IMR-90 (cell line): Measurements from ENCODE around the gene CYYR1. TPM values are rescaled to one million over a fixed set of nuclear protein-coding genes. Genes with fewer than 3 reads are reported as not detected.

Experiments
- ATAC-seq: fragments of 200-7000 bp; cut with Tn5 transposase; 2 replicates; pipeline ENCODE4 v1.9.1; 2020; ENCODE audit warnings: low read depth, mild to moderate bottlenecking, moderate library complexity
- BruUV-seq: library from RNA; stranded (reverse); fragments of 400-500 nt; replicated peaks from 2 replicates; lab custom pipeline; 2021; lab: Mats Ljungman, UMichigan
- CTCF ChIA-PET: fragments of 300-600 bp; formaldehyde crosslinking; extraction: SDS; loops from one replicate; lab custom pipeline; 2021; ENCODE audit warnings: antibody characterized with exemption; lab: Yijun Ruan, JAX
- POLR2A ChIA-PET: fragments of 300-600 bp; sonication (Branson Sonifier 250); formaldehyde crosslinking; loops from one replicate; lab custom pipeline; 2022; ENCODE audit warnings: antibody characterized with exemption; ENCODE audit not compliant: unreplicated experiment; lab: Charles Lee
- DNase-seq: peaks from one replicate; pipeline ENCODE4 v3.0.0; 2013
- H2AFZ ChIP-seq: replicated peaks from 2 replicates; pipeline ENCODE3; 2013; ENCODE audit warnings: low read length, mild to moderate bottlenecking; ENCODE audit not compliant: poor library complexity
- H2AK5ac ChIP-seq: 2 replicates; pipeline ENCODE4 v1.6.1; 2013; ENCODE audit warnings: low read depth, low read length, inconsistent platforms
- H2AK9ac ChIP-seq: replicated peaks from 2 replicates; pipeline ENCODE3; 2013; ENCODE audit warnings: mild to moderate bottlenecking, low read depth, low read length, moderate library complexity; ENCODE audit not compliant: poor library complexity
- H2BK120ac ChIP-seq: 2 replicates; pipeline ENCODE4 v1.6.1; 2013; ENCODE audit warnings: low read depth, low read length, inconsistent platforms
- H2BK15ac ChIP-seq: 3 replicates; pipeline ENCODE4 v1.6.1; 2013; ENCODE audit warnings: low read depth, low read length, inconsistent platforms
- H2BK20ac ChIP-seq: 2 replicates; pipeline ENCODE4 v1.6.1; 2013; ENCODE audit warnings: low read depth, mild to moderate bottlenecking, inconsistent platforms, low read length, moderate library complexity
- H2BK5ac ChIP-seq: 2 replicates; pipeline ENCODE4 v1.6.1; 2013; ENCODE audit warnings: mild to moderate bottlenecking, low read depth, low read length, inconsistent platforms; ENCODE audit not compliant: poor library complexity, severe bottlenecking
- H3K14ac ChIP-seq: replicated peaks from 2 replicates; pipeline ENCODE4 v1.6.1; 2013; ENCODE audit warnings: low read depth, low read length, inconsistent platforms
- H3K18ac ChIP-seq: 2 replicates; pipeline ENCODE4 v1.6.1; 2013; ENCODE audit warnings: low read depth, low read length, control low read depth
- H3K23ac ChIP-seq: 2 replicates; pipeline ENCODE4 v1.6.1; 2013; ENCODE audit warnings: low read depth, low read length, inconsistent platforms
- H3K27ac ChIP-seq: 2 replicates; pipeline ENCODE4 v1.5.1; 2013; ENCODE audit warnings: mild to moderate bottlenecking, control low read depth, low read length; ENCODE audit not compliant: insufficient read depth
- H3K27me3 ChIP-seq: 2 replicates; pipeline ENCODE4 v1.6.1; 2013; ENCODE audit warnings: low read length; ENCODE audit not compliant: control insufficient read depth, insufficient read depth
- H3K36me3 ChIP-seq: 2 replicates; pipeline ENCODE4 v1.6.1; 2013; ENCODE audit warnings: low read length, mixed read lengths; ENCODE audit not compliant: control insufficient read depth, insufficient read depth
- H3K4ac ChIP-seq: 2 replicates; pipeline ENCODE4 v1.6.1; 2013; ENCODE audit warnings: low read depth, low read length, inconsistent platforms
- H3K4me1 ChIP-seq: 2 replicates; pipeline ENCODE4 v1.6.1; 2013; ENCODE audit warnings: low read length, mixed read lengths; ENCODE audit not compliant: control insufficient read depth, insufficient read depth
- H3K4me2 ChIP-seq: 2 replicates; pipeline ENCODE4 v1.6.1; 2013; ENCODE audit warnings: low read depth, mild to moderate bottlenecking, control low read depth, low read length, moderate library complexity
- H3K4me3 ChIP-seq: 2 replicates; pipeline ENCODE4 v1.5.1; 2013; ENCODE audit warnings: low read depth, mild to moderate bottlenecking, control low read depth, low read length, moderate library complexity; ENCODE audit not compliant: insufficient read depth
- H3K56ac ChIP-seq: 2 replicates; pipeline ENCODE4 v1.6.1; 2013; ENCODE audit warnings: low read length, inconsistent platforms; ENCODE audit not compliant: insufficient read depth; ENCODE audit errors: extremely low read depth
- H3K79me1 ChIP-seq, 2 experiments: 2 replicates each; pipeline ENCODE4 v1.6.1; 2013; ENCODE audit warnings: low read length in 2 of 2, inconsistent platforms in 1 of 2, low read depth in 1 of 2
- H3K9ac ChIP-seq: 2 replicates; pipeline ENCODE4 v1.6.1; 2013; ENCODE audit warnings: low read depth, low read length, control low read depth
- H3K9me1 ChIP-seq: 2 replicates; pipeline ENCODE4 v1.6.1; 2013; ENCODE audit warnings: low read length, inconsistent platforms; ENCODE audit not compliant: insufficient read depth
- H3K9me3 ChIP-seq: 2 replicates; pipeline ENCODE4 v1.6.1; 2013; ENCODE audit warnings: low read length; ENCODE audit not compliant: control insufficient read depth, insufficient read depth
- H4K20me1 ChIP-seq: 2 replicates; pipeline ENCODE4 v1.6.1; 2013; ENCODE audit warnings: low read length, inconsistent platforms; ENCODE audit not compliant: insufficient read depth
- H4K5ac ChIP-seq: 2 replicates; pipeline ENCODE4 v1.6.1; 2013; ENCODE audit warnings: mild to moderate bottlenecking, low read depth, low read length, control low read depth
- H4K8ac ChIP-seq, 2 experiments: 2 replicates each; pipeline ENCODE4 v1.6.1; 2013; ENCODE audit warnings: low read depth in 2 of 2, low read length in 2 of 2, control low read depth in 1 of 2, inconsistent platforms in 1 of 2
- H4K91ac ChIP-seq: 2 replicates; pipeline ENCODE4 v1.6.1; 2013; ENCODE audit warnings: low read depth, low read length, inconsistent platforms; ENCODE audit not compliant: insufficient read depth
- BHLHE40 ChIP-seq: fragments of 150-350 bp; IDR thresholded peaks from 2 replicates; pipeline ENCODE4 v1.6.1; 2016; ENCODE audit warnings: mild to moderate bottlenecking, low read depth, low read length
- CEBPB ChIP-seq: IDR thresholded peaks from 2 replicates; pipeline ENCODE4 v1.6.1; 2012; ENCODE audit warnings: low read depth, low read length, improper control_type of control experiment
- CHD1 ChIP-seq: IDR thresholded peaks from 2 replicates; pipeline ENCODE4 v1.6.1; 2012; ENCODE audit warnings: low read depth, low read length, improper control_type of control experiment
- CTCF ChIP-seq: conservative IDR thresholded peaks from 2 replicates; pipeline ENCODE4 v1.5.1; 2012; ENCODE audit warnings: mild to moderate bottlenecking, low read depth, low read length, improper control_type of control experiment
- ELK1 ChIP-seq: fragments of 150-350 bp; IDR thresholded peaks from 2 replicates; pipeline ENCODE4 v1.6.1; 2016; ENCODE audit warnings: low read depth, mild to moderate bottlenecking, low read length, moderate library complexity, borderline replicate concordance
- FOS ChIP-seq: fragments of 150-350 bp; IDR thresholded peaks from 2 replicates; pipeline ENCODE4 v1.6.1; 2016; ENCODE audit warnings: low read depth, low read length
- MAFK ChIP-seq: IDR thresholded peaks from 2 replicates; pipeline ENCODE4 v1.6.1; 2012; ENCODE audit warnings: low read depth, low read length, improper control_type of control experiment
- MAZ ChIP-seq: IDR thresholded peaks from 2 replicates; pipeline ENCODE4 v1.6.1; 2012; ENCODE audit warnings: low read depth, mild to moderate bottlenecking, low read length, improper control_type of control experiment, moderate library complexity, borderline replicate concordance
- MXI1 ChIP-seq: IDR thresholded peaks from 2 replicates; pipeline ENCODE4 v1.6.1; 2012; ENCODE audit warnings: low read depth, mild to moderate bottlenecking, low read length, moderate library complexity, borderline replicate concordance
- NFE2L2 ChIP-seq: fragments of 150-350 bp; IDR thresholded peaks from 2 replicates; pipeline ENCODE4 v1.6.1; 2016; ENCODE audit warnings: low read depth, mild to moderate bottlenecking, low read length
- POLR2A ChIP-seq: IDR thresholded peaks from 2 replicates; pipeline ENCODE4 v1.6.1; 2012; ENCODE audit warnings: mild to moderate bottlenecking, low read depth, low read length
- RAD21 ChIP-seq: IDR thresholded peaks from 2 replicates; pipeline ENCODE4 v1.6.1; 2012; ENCODE audit warnings: low read length, improper control_type of control experiment
- RCOR1 ChIP-seq: IDR thresholded peaks from 2 replicates; pipeline ENCODE4 v1.6.1; 2012; ENCODE audit warnings: mild to moderate bottlenecking, low read length, improper control_type of control experiment; ENCODE audit not compliant: insufficient replicate concordance
- RFX5 ChIP-seq: IDR thresholded peaks from 2 replicates; pipeline ENCODE4 v1.8.0; 2012; ENCODE audit warnings: low read depth, mild to moderate bottlenecking, low read length, moderate library complexity
- SMC3 ChIP-seq: fragments of 150-350 bp; IDR thresholded peaks from 2 replicates; pipeline ENCODE4 v1.6.1; 2016; ENCODE audit warnings: low read depth, mild to moderate bottlenecking, antibody characterized with exemption, low read length, moderate library complexity
- USF2 ChIP-seq: fragments of 150-350 bp; IDR thresholded peaks from 2 replicates; pipeline ENCODE4 v1.6.1; 2017; ENCODE audit warnings: mild to moderate bottlenecking, antibody characterized with exemption, low read length, low read depth
- WGBS, 2 experiments: methylation state at CpG; one replicate each; pipeline versions ENCODE4 v1.1.5 to v1.1.7; 2013; ENCODE audit warnings: missing lambda C conversion rate in 2 of 2; ENCODE audit not compliant: insufficient read length in 1 of 2; ENCODE audit errors: extremely low coverage in 2 of 2; 5-methylcytosine and 5-hydroxymethylcytosine counted together
- dilution Hi-C: fragments of 300-500 bp; cut with HindIII; formaldehyde crosslinking; loops from one replicate; pipeline ENCODE4 v1.14.3; 2018; ENCODE audit warnings: low sequenced_read_pairs; ENCODE audit not compliant: unreplicated experiment
- in situ Hi-C: fragments of 300-500 bp; cut with MboI; formaldehyde crosslinking; loops from 3 replicates; pipeline ENCODE4 v1.14.3; 2019; ENCODE audit warnings: low sequenced_read_pairs, inconsistent platforms, mixed read lengths
- intact Hi-C: fragments of 100-400 bp; cut with micrococcal nuclease; formaldehyde crosslinking; loops from 2 replicates; pipeline ENCODE4 v1.10.0; 2022
- polyA plus RNA-seq, 3 experiments: library from polyadenylated mRNA; depleted of rRNA; stranded (reverse); fragments of >200 nt; gene quantifications; 2 replicates each; pipeline ENCODE4 v1.2.3, GENCODE V29; 2012; ENCODE audit warnings: low replicate concordance in 1 of 3
- total RNA-seq: library from RNA; depleted of rRNA; stranded (reverse); fragments of >200 nt; gene quantifications from 2 replicates; pipeline ENCODE4 v1.2.3, GENCODE V29; 2012

The CYYR1 gene
- total and polyA plus RNA-seq, 2 of the 4 experiments (the other 2 are of a cell fraction): not detected

- Histone ChIP-seq H3K9me3 (no peaks in the 10 kb centered on the region), H2BK120ac (no peak overlapping the region), H2AK5ac (no peak overlapping the region), H4K91ac (no peak overlapping the region), H3K27me3 (no peaks in the 10 kb centered on the region), H2BK5ac (no peak overlapping the region), H3K4me2 (no peak overlapping the region), H2AFZ (no peak overlapping the region), H4K5ac (no peak overlapping the region), H3K9me1 (no peaks in the 10 kb centered on the region), H3K36me3 (no peaks in the 10 kb centered on the region), H3K79me1 (no peaks in the 10 kb centered on the region), H3K9ac (no peak overlapping the region), H3K14ac (no peak overlapping the region), H2BK20ac (no peak overlapping the region), H3K27ac (no peak overlapping the region), H4K20me1 (no peaks in the 10 kb centered on the region), H3K23ac (no peak overlapping the region), H2AK9ac (no peak overlapping the region), H3K56ac (no peak overlapping the region), H2BK15ac (no peak overlapping the region), H3K18ac (no peak overlapping the region), H4K8ac (no peak overlapping the region), H3K4ac (no peak overlapping the region), H3K4me1 (no peaks in the 10 kb centered on the region), H3K4me3 (no peak overlapping the region)
- intact Hi-C loops: no loop called here
- ATAC-seq (no peak), DNase-seq (no peak)
- in situ Hi-C loops: no loop called here
- CTCF ChIA-PET: no interaction called here
- BruUV-seq: no TSS peak
- dilution Hi-C loops: no loop called here
- POLR2A ChIA-PET: no interaction called here
- WGBS, 2 experiments: no CpG with 5 or more reads among the region's 2 CpGs
- no peak for TF ChIP-seq CHD1
- TF ChIP-seq MXI1: no peak
- TF ChIP-seq FOS: no peak
- no peak for TF ChIP-seq BHLHE40
- no peak for TF ChIP-seq USF2
- no peak for TF ChIP-seq RAD21
- TF ChIP-seq ELK1: no peak
- no peak for TF ChIP-seq RFX5
- TF ChIP-seq SMC3: no peak
- TF ChIP-seq MAFK: no peak
- TF ChIP-seq NFE2L2: no peak
- TF ChIP-seq RCOR1: no peak
- TF ChIP-seq POLR2A: no peak
- no peak for TF ChIP-seq MAZ
- no peak for TF ChIP-seq CEBPB
- no peak for TF ChIP-seq CTCF
Observed at GRCh38 chr21:26503414-26503813, 69.7 kb downstream of the CYYR1 start.
